GM13976 (cell line): Measurements from ENCODE around the gene CHL1.

Experiments
- DNase-seq: peaks from one replicate; pipeline ENCODE4 v3.0.0; 2012; ENCODE audit warnings: low spot score
- in situ Hi-C: fragments of 300-500 bp; cut with MboI; formaldehyde crosslinking; loops from one replicate; pipeline ENCODE4 v1.12.0; 2022; ENCODE audit warnings: low sequenced_read_pairs, mixed read lengths, inconsistent platforms; ENCODE audit not compliant: unreplicated experiment
- TF ChIP-seq, protein P1 (sequence below): IDR thresholded peaks from 2 replicates; pipeline ENCODE4 v1.5.1; 2012; ENCODE audit warnings: borderline replicate concordance, mild to moderate bottlenecking; ENCODE audit not compliant: insufficient read depth; ENCODE audit errors: extremely low read depth, missing control alignments, control extremely low read depth

The CHL1 gene

DNA sequence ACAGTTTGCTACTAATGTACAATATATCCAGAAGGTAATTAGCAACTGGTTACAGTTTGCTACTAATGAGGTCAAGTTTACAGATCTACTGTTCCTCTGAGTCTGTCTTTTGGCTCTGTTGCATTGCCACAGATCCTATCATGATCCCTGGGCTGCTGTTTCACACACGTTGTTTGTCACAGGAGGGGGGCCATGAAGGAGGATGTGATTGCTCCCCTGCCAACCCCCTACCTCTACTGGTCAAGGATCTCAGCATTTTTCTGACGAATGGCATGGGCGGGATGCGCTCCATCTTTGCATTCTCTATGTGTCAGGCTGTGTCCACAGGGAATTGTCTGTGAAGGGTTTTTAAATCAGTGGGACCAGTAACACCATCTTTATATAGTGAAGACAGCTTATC is 91.9 kb downstream of the CHL1 start:
- in situ Hi-C loops = no loop called here
- DNase-seq = no peak
- TF ChIP-seq, protein P1, sequence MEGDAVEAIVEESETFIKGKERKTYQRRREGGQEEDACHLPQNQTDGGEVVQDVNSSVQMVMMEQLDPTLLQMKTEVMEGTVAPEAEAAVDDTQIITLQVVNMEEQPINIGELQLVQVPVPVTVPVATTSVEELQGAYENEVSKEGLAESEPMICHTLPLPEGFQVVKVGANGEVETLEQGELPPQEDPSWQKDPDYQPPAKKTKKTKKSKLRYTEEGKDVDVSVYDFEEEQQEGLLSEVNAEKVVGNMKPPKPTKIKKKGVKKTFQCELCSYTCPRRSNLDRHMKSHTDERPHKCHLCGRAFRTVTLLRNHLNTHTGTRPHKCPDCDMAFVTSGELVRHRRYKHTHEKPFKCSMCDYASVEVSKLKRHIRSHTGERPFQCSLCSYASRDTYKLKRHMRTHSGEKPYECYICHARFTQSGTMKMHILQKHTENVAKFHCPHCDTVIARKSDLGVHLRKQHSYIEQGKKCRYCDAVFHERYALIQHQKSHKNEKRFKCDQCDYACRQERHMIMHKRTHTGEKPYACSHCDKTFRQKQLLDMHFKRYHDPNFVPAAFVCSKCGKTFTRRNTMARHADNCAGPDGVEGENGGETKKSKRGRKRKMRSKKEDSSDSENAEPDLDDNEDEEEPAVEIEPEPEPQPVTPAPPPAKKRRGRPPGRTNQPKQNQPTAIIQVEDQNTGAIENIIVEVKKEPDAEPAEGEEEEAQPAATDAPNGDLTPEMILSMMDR = no peak

DNA sequence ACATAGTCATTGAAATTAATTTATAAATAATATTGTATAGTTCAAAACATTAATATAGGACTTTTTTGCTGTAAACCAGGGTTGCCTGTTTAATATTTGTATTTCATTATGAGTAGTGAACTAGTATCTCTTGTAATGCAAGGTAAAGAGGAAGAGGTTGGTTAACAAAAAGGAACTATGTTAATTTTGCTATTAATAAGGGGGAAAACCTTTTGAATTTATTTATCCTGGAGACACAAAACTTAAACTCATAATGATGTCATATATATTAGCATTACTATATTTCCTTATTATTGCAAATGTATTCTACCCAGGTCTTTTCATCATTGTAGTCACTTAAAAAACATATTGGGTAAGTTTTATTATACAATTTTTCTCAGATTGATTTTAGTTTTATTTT is 94.5 kb downstream of the CHL1 start:
- no peak for DNase-seq
- in situ Hi-C loops = no loop called here
- TF ChIP-seq, protein P1 = no peak

DNA sequence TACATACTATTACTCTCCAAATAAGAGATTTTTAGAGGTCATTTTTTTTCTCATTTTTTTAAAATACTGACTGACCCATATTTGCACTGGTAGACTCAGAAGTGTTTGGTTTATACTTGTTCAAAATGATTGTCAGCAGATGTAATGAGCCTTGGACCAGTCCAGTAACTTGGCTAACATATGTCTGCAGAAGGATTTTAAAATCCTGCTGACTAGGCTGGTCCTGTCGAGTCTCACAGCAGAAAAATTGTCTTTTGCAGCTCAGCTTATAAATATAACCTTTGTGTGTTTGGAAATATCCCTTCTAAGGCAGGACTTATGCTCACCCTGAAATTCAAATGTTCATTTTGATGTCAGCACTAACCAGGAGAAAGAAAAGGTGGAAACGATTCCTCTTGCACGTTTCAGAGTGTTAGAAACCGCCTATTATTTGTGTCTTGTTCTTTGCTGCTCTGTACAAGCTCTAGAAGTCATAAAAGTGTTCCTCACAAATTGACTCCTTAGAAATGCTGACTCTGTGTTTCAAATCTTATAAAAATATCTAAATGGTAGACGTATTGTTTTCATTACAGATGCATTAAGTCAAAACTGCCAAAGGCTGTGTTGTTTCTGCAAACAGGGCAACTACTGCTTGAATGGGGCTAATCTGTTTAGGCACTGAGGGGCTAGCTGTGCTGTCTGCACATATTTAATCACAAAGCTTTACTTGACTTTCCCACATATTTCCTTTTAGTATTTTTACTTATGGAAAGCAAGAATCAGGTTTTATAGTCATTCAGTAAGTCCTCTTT is 95.3 kb downstream of the CHL1 start:
- in situ Hi-C loops = no loop called here
- TF ChIP-seq, protein P1 = no peak
- no peak for DNase-seq

- in situ Hi-C loops = no loop called here
These were observed 97.5 kb downstream of the CHL1 start for GRCh38 chr3:294096-294495.

GRCh38 chr3:294581-294980 is 98.0 kb downstream of the CHL1 start:
- in situ Hi-C loops = no loop called here

More at GRCh38 chr3:294096-294495, 97.5 kb downstream of the CHL1 start:
- TF ChIP-seq, protein P1 = no peak
- DNase-seq = no peak

GRCh38 chr3:295166-295565 is 98.6 kb downstream of the CHL1 start:
- no peak for DNase-seq
- in situ Hi-C loops = no loop called here
- TF ChIP-seq, protein P1 = no peak

More at GRCh38 chr3:294581-294980, 98.0 kb downstream of the CHL1 start:
- DNase-seq = no peak
- TF ChIP-seq, protein P1 = no peak
